NCI-H187 treated with DMSO at 0.1 percent for 48 hours (cell line): ENCODE measurements around the gene SH3RF3.

Experiments used
- DNase-seq: peaks from one replicate; lab custom pipeline; 2025; lab: John Stamatoyannopoulos, UW

Gene SH3RF3

DNA sequence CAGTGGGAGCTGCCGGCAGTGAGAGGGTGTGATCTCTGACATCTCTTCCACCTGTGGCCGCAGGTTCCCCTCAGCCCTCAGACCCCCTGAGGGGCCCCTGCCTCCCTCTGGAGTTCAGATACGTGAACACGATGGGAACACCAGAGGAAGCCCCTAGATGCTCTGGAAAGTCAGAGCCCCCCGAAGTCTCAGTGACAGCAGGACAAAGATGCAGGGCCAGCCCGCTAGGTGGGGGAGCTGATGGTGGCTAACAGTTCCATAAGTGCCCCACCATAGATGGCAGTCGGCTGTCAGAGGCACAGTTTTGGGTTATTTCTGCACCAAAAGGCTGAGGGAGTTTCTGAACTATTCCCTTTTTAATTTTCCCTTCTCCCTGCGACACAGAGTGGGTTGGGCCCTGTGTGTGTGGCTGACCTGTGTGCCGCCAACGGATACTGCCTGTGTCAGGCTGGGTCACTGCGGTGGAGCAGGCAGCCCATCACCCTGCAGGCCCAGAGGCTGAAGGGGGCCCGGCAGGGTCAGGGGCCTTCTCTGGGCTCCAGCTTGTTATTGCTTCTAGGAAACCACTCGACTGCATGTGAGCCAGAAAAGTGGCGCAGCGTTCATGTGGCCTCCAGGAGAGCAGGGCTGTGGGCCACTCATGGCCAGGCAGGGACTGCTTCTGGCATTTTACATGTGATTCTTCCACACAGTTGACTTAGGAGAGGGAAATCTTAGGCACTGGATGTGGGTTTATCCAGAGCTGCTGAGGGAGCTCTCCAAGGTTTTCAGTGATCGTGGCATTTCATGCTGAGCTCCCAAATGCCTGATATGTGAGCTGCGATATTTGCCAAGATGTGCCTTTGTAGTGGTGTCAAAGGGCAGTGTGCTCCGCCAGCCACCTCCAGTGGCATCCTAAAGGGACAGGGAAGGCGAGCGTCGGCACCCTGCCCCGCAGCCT, 225.1 kb downstream of the SH3RF3 start:
- DNase-seq, result no peak

DNA sequence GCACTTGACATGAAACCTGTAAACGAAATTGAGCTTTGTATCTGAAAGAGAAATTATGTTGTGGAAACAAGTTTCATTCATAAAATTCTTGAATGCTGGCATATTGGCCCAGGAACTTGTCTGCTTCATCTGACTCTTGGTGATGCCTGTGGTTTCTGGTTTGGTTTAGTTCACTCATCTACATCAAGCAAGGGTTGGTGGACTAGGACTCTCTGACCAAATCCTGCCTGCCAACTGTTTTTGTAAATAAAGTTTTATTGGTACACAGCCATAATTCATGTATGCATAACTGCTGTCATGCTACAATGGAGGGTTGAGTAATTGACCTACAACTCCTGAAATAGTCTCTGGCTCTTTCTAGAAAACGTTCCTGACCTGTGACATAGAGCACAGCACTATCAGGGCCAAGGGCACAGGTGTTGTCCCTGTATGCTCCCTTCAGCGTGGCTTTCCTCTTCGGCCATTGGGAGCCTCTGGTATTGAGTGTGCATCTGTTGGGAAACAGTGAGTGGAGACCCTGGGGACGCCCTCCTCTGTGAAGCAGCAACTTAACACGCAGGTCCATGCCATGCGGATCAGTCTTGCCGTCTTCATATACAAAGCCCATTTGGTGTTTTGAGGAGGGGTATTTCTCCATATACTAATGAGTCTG, 226.3 kb downstream of the SH3RF3 start:
- no peak for DNase-seq

DNA sequence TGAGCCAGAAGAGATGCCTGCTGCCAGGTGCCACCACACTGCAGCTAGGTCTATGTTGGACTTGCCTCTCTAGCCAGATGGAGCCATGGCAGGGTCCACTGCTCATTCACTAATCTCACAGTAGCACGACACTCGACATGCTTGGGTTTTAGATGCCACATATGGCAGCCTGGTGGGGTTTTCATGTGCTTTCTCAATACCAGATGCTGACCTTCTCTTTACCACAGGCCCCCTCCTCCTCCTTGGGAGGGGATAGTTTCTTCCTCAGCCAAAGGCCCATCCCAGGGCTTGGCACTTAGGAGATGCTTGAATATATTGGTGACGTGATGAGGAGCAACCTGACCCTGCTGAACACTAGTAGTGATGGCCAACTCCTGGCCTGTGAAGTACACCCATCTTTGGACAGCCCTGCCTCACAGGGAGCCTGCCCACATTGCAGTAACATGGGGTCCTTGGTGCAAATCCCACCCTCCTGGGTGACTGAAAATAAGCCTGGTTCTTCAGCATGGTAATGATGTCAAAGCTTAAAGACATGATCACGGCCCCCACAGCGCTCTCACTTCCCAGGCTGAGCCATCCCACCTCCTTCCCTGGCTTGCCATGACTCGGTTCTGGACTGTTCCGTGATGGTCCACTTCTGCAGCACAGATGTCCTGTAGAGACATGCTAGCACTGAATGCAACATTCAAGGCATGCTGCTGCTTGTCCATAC, 227.5 kb downstream of the SH3RF3 start:
- DNase-seq, result no peak

DNA sequence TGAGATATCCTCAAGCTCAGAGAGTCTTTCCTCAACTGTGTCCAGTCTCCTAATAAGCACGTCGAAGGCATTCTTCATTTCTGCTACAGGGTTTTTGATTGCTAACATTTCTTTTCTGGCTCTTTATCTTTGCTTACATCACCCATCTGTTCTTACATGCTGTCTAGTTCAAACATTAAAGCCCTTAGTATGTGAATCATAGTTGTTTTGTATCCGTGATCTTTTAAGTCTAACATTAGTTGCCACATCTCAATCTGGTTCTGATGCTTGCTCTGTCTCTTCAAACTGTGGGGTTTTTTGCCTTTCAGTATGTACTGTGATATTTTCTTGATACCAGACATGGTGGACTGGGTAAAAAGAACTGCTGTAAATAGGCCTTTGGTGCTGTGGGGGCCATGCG, 235.2 kb downstream of the SH3RF3 start:
- no peak for DNase-seq

DNA sequence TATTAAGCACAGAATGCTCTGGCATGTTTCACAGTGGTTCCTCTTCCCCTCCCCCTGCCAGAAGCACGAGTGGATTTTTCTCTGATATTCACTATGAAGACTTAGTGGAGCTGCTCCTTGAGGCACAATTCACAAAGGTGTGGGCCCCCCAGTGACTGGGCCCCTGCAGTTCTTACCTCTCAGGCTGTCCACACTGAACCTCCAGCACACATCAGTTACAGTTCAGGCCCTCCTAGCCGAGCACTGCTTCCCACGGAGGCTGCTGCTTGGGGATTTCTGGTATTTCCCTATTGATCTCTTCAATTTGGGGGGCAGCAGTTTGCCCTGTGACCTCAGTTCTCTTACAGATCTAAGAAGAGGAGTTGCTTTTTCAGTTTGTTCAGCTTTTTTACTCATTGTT, 236.1 kb downstream of the SH3RF3 start:
- no peak for DNase-seq

DNA sequence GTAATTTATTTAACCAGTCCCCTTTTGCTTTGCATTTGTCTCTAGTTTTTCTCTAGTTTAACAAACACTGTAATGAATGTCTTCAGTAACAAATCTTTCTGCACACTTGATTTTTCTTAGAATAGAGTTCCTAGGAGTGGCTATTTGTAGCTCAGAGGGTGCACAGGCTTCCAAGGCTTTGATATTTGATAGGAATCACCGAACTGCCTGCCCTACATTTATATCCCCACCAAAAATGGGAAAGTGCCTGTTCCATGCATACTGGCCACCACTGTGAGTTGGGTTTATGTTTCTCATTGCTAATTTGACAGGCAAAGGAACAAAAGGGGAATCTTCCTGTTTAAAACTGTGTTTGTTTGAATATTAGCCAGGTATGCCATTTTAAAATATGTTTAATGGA, 238.7 kb downstream of the SH3RF3 start:
- no peak for DNase-seq

DNA sequence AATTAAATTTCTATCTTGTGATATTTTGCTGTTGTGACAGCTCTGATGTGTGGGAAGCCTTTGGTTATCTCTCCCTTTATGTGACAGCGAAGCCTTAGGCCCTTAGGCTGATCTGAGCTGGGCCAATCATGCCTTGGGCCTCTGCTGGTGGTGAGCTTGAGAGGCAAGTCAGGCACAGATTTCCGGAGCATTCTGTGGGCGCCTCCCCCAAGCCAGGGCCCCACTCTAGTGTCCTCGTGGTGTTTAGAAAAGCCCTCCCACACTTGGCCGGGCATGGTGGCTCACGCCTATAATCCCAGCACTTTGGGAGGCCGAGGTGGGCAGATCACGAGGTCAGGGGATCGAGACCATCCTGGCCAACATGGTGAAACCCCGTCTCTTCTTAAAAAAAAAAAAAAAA, 239.8 kb downstream of the SH3RF3 start:
- no peak for DNase-seq

DNA sequence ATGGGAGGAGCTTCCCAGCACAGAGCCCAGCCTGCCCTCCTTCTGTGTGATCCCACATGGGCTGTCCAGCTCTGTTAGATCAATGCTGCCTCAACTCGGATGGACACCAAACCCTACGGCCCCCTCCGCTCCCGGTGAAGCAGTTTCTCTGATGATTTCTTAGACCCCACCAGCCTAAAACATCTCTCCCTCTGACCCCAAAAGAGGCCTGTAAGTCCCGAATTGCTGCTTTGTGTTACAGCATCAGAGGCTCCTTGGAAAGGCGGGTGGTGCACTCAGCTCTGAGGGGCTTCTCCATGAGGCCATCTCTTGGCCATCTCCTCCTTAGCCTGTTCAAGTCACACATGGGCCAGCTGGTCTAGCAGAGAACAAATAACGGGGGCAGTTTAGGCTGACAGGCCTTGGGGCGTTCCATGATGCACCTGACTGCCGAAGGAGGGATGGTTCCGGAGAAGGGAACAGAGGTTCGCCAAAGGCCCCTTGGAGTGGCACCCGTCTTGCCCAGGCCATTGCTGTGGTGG, 240.7 kb downstream of the SH3RF3 start:
- DNase-seq, result no peak

DNA sequence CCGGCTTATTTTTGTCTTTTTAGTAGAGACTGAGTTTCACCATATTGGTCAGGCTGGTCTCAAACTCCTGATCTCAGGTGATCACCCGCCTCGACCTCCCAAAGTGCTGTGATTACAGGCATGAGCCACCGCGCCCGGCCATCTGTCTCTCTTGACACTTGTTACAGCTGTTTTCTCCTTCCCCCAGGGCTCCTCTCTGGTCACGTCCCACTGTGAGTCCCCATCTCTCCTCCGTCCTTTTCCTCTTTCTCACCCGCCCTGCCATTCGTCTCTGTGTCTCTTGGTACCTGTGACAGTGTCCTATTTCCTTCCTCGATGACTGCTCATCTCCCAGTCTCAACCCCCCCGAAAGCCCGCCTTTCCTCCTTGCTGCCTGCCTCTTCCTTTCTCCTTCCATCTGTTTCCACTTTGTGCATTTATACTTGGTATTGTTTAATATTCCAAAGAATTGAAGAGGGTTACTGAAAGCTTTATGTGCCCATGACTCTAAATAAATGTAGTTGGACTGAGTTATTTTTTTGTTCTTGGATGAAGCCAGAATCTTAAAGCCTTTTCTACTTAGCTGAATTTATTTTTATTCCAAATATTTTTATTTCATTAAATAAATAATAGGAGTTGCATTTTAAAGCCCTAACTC, 241.5 kb downstream of the SH3RF3 start:
- DNase-seq, result no peak

DNA sequence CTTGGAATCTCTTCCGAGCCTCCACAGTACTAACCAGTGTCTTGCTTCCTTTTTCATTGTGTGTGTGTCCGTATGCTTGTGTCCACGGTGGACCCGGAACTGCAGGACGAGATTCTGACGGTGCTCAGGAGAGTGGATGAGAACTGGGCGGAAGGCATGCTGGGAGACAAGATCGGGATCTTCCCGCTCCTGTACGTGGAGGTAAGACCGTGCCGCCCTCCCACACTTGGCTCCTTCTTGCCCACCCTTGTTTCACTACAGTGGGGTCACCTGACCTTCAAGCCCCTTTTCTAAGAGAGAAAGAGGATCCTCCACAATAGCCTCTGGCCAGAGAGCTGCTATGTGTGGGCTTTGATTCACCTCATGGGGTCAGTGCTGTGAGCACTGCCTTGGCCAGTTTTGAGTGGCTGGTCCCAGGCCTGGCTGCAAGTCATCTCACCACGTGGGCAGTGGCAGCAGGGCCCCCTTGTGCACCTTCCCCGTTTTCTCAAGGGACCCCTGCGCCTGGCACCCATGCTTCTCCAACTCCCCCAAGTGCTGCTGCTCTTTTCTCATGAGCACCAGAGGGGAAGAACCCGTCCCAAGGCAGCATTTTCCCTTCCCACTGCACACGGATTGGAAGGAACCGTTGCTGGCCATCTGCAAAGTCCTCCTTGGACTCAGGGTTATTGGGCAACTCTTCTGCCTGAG, 242.6 kb downstream of the SH3RF3 start:
- no peak for DNase-seq

DNA sequence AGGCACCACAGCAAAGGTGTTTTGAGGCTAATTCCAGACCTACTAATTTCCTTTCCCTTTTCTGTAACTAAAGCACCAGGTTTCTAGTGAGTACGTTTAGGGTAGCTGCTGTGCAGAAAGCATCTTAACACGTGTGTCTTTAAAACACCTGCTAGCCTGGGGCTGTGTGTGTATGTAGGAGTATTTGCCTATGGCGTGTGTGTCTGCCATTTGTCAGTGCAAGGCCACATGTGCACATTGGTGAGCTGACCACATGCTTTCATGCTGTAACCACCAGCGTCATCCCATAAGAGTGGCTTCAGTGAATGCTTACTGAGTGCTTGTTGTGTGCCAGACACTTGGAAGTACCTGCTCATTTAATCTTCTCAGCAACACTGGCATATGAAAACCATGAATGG, 243.2 kb downstream of the SH3RF3 start:
- no peak for DNase-seq

DNA sequence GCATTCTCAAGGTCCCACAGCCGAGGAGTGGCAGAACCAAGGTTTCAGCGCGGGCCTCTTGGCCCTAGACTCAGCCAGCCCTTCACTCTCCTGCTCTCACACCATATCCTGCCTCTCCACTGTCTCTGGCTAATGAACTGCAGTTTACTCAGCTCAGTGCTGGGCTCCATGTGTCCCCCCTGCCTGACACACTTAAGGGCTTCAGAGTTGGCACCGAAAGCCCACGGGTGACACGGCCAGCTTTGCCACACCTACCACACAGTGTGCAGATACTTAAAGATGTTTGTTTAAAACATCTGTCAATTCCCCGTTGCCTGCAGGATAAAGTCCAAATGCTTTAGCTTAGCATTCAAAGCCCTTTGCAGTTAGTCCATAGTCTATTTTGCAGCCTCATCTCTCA, 243.6 kb downstream of the SH3RF3 start:
- DNase-seq, result no peak

DNA sequence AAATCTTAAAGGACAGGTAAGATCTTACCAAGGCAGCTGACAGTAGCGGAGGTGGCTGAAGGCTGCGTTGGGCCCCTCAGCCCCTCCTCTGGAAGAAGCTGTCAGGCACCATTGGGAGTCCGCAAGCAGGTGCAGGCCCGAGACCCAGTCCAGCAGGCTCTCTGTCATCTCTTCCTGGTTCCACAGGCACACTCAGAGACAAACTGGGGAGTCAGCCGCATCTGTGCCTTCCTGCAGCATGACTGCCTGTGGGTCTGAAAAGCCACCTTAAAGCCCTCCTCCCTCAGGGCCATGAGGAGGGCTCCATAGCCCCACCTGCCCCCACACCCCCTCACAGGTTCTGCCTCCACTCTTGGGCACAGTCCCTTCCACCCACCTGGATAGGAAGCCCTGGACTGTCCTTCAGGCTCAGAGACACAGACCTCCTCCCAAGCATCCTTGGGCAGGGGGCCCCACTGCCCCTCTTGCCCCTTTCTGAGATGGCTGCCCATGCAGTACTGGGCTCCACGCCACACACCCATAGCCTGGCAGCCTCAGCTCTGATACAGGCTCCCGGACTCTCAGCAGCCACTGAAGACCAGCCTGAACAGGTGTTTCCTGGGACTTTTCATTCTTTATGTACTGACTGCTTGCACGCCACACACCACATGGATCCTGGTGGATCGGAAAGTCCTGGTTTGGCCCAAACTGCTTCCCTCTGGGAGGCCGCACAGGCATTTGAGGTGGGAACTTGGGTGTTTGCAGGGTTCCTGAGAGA, 245.0 kb downstream of the SH3RF3 start:
- DNase-seq, result no peak

DNA sequence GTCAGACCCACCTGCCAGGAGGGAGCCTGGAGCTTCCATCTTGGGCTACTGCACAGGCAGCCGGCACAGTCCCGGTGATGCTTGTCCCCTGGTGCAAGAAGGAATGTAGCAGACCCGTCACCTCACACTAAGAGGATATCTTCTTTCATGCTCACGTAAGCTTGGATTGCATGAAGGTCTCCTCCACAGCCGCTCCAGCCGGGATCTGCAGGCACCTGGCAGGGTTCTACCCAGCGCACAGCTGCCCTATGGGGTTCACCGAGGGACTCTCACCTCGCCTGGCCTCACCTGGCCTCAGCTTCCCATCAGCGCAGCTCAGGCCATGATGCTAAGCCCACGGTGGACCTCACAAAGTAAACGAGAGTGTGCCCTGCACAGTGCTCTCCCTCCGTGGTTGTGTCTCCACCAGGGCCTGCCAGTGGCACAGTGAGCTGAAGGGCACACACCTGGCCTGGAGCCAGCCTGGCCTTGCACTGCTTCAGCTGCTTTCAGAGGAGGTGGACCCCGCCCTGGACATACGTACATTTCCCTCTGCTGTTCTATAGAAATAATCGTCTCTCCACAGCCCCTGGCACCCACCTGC, 245.6 kb downstream of the SH3RF3 start:
- no peak for DNase-seq

DNA sequence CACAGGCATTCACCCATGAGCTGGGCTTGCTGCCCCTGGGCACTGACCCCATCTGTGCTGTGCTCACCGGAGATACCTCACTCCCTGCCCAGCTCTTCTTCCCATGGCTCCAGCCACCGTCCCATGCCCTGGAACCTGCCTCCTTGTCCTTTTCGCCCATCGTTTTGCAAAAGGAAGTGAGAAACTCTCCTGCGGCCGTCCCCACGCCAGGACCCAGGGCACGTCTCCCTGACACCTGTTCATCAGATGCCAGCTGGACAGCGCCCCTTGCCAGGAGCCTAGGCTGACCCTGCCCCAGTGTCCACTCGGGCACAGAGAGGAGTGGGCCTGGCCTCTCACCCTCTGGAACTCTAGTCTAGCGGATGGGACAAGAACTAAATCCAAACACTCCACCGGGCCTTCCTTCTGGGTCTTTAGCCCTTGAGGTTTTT, 246.1 kb downstream of the SH3RF3 start:
- DNase-seq, result no peak

DNA sequence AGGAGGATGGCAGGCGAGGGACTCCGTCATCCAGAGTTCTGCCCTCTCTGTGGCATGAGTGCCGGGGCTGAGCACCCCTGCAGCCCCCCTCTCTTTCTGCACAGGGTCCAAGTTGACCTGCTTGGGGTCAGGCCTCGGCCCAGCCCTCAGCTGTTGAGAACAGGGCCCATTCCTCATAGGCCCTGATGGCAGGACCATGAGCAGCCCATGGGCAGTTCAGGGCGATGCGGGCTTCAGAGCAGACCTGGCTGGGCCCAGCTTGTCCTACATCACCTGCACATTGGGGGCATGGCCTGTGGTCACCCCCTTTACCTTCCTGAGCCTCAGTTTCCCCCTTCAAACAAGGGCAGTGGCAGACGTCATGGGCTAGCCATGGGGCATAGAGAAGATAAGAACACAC, 246.7 kb downstream of the SH3RF3 start:
- no peak for DNase-seq

DNA sequence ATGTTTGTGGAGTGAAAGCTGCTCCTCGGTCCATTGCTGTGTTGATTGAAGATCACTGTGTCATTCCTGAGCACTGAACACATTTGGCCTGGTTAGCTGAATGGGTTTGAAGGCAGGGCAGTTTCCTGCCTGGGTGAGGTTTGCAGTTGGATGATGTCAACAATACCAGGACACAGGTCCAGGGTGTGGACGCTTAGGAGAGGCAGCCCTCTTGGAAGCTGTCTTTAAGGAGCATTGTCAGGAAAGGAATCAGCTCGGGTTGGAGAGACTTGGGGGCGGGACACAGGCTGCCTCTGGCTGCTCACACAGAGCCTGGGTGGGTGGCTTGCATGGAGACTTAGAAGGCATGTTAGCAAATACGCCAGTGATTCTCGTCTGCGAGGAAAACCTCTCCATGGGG, 247.1 kb downstream of the SH3RF3 start:
- DNase-seq, result no peak

DNA sequence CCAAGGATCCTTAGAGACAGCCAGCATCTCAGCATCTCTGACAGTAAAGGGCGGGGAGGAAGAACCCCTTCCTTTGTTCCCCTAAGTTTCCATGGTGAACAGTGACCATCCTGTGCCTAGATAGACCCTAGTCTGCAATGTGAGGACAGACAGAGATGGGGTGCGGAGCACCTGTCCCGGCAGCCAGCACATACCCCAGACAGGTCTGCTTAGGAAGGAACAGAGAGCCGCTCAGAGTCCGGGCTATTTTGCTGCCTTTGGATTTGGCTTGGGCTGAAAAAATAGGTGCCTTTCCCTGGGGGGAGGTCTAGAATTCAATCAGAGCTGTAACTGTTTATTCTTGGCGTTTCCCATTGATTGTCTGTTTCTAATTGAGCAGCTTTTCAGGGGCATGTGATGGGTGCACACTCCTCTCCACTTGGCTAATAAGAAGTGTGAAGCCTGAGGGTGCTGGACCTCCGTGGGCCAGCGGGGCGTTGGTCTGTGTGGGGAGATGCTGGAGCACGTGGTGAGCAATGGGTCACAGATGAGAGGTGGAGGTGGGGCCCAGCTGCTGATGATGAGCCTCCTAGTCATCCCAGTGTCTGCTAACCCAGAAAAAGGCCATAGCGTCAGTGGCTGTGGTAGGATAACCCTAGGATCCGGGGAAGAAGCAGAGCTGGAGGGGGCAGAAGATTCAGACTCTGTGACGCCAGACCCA, 247.9 kb downstream of the SH3RF3 start:
- DNase-seq, result no peak

DNA sequence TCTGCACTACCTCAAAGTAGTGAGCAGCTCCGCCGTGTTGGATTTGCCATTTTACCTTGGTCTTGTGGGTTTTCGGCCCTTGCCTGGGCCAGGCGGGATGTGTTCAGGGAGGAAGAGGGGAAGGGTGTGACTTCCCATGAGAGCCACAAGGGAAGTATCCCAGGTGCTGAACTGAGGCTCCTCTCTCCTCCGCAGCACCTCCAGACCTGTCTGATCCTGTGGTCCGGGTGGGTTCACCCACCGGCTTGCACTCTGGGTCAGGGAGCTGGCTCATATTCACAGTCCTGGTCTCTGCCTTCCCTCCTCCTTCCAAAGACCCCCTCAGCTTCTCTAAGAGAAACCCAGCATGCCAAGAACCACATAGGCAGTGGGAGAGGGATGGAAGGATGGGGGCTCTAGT, 249.0 kb downstream of the SH3RF3 start:
- no peak for DNase-seq

DNA sequence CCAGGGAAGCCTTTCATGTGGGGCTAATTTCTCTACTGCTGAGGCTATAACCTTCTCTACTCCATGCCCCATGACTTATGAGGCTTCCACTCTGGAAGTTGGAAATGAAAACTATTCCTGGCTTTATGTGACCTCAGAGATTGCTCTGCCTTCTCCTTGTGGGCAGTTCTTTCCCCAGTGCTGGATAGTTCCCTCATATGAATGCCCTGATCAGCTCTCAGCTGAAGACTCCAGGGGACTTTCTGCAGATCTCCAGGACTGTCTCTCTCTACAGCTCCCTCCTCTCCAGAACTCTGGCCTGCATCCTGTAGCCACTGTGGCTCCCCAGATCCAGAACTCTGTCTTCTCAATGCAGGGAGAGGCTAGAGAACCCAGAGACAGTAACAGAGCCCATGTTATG, 249.7 kb downstream of the SH3RF3 start:
- DNase-seq, result no peak
